ENCODE data around the gene NKRF. TPM values are rescaled to one million over a fixed set of nuclear protein-coding genes. Genes with fewer than 3 reads are reported as not detected.
A peak's percentile ranks its signal among the peaks of the same experiment; 100 is the strongest.

The NKRF gene
- total and polyA plus RNA-seq, 12 donors = 4.2 to 13.2 (median 8.6) TPM

DNA sequence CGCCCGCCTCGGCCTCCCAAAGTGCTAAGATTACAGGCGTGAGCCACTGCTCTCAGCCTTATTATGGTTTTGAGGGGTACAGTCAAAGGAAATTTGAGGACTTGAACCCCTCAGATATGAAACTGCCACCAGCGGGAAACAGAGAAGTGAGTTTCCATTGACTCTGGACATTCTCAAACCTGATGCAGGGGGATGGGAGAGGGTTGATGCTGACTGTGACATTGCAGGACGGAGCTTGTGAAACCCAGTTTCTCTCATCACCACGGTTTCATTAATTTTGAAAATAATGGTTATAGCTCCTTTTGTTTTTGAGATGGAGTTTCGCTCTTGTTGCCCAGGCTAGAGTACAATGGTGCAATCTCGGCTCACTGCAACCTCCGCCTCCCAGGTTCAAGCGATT lies 18.2 kb upstream of the NKRF start:
- TF ChIP-seq, protein P1, sequence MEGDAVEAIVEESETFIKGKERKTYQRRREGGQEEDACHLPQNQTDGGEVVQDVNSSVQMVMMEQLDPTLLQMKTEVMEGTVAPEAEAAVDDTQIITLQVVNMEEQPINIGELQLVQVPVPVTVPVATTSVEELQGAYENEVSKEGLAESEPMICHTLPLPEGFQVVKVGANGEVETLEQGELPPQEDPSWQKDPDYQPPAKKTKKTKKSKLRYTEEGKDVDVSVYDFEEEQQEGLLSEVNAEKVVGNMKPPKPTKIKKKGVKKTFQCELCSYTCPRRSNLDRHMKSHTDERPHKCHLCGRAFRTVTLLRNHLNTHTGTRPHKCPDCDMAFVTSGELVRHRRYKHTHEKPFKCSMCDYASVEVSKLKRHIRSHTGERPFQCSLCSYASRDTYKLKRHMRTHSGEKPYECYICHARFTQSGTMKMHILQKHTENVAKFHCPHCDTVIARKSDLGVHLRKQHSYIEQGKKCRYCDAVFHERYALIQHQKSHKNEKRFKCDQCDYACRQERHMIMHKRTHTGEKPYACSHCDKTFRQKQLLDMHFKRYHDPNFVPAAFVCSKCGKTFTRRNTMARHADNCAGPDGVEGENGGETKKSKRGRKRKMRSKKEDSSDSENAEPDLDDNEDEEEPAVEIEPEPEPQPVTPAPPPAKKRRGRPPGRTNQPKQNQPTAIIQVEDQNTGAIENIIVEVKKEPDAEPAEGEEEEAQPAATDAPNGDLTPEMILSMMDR (IDR thresholded peaks at IDR 0.05) = no peak
- no peak for TF ChIP-seq POLR2A (IDR thresholded peaks at IDR 0.05)
- no peak for DNase-seq
- no peaks in the 10 kb centered on the region for H3K27me3 ChIP-seq
- H3K4me1 ChIP-seq (replicated peaks in 1 of 2) = no peaks in the 10 kb centered on the region
- H3K9me3 ChIP-seq (replicated peaks in 1 of 3) = no peaks in the 10 kb centered on the region
- no peak overlapping the region for H3K27ac ChIP-seq
- WGBS, 4 donors = 87 to 92% (median 90%) methylated on average over 7 to 11 of the region's 11 CpGs
- H3K4me3 ChIP-seq = no peak overlapping the region
- intact Hi-C loops (cut with DNase I) = no loop called here
- H3K36me3 ChIP-seq (replicated peaks in 1 of 2) = peaks cover 0 to 7% of the 10 kb centered on the region in 2 donors

DNA sequence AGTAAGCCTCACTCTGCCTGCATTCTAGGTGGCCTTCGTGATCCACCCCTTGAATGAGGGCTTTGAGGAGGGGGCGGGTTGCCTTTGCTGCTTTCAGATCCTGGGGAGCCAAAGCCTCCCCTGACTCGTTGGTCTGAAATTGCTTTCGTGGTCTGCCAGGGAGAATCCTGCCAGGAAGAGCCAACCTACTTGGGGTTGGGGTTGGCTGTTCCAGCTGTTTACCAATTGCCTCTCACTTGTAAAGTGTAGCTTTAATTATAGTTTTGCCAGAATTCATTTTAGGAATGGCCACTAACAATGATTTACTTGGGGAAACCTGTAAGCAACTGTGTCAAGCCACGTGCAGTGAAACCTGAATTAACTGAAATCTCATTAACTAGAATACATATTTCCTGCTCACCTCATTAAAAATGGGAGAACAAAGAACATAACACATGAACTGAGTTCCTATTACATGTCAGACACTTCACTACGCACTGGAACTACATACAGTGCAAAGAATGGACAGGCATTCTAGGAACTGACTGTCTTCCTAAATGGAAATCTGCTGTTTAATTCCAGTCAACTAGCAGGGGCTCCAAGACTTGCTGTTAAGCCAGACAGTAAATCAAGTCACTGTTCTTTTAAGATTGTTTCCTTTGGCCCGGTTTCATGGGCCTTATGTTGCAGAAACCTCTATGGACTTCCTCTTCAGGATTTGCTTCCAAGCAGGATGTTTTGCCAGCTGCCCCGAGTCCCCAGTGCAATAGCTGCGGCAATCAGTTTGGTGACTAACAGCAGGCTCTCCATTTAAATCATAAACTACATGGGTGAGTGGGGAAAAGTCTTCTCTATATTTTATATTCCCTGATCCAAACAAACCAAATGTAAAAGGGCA lies 16.4 kb upstream of the NKRF start:
- 44 to 58% (median 55%) methylated on average over 2 to 9 of the region's 9 CpGs for WGBS, 4 donors
- Histone ChIP-seq H3K4me3 (no peak overlapping the region), H3K9me3 (replicated peaks in 1 of 3) (no peaks in the 10 kb centered on the region), H3K27me3 (no peaks in the 10 kb centered on the region), H3K36me3 (replicated peaks in 1 of 2) (no peaks in the 10 kb centered on the region), H3K27ac (peak overlapping the region in 1 of 5 donors; percentile 15), H3K4me1 (replicated peaks in 1 of 2) (no peaks in the 10 kb centered on the region)
- TF ChIP-seq POLR2A (IDR thresholded peaks at IDR 0.05) = no peak
- TF ChIP-seq, protein P1 (IDR thresholded peaks at IDR 0.05) = no peak
- intact Hi-C loops (cut with DNase I) = no loop called here
- peak in 6 of 7 donors; percentile 29 to 63 (median 42) for DNase-seq

DNA sequence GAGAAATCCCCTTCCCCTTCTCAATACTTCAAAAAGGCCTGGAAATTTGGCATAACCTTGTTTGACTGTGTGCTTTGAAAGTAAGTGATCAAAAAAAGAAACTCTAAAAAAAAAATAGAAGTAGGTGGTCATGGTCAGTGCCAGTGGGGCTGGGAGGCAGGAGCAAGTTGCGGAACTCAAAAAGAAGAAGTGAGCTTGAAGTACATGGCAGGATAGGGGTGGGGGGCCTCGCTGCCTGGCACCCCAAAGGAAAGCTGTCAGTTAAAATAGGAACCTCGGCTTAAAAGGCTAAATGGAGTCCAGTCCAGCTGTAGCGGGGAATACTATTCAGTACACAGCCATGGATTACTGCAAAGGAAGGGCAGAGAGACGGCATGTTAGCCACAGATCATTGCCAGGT lies 12.2 kb upstream of the NKRF start:
- Histone ChIP-seq H3K27ac (no peak overlapping the region), H3K4me3 (no peak overlapping the region), H3K36me3 (replicated peaks in 1 of 2) (no peaks in the 10 kb centered on the region), H3K4me1 (replicated peaks in 1 of 2) (no peaks in the 10 kb centered on the region), H3K27me3 (no peaks in the 10 kb centered on the region), H3K9me3 (replicated peaks in 1 of 3) (no peaks in the 10 kb centered on the region)
- no peak for TF ChIP-seq POLR2A (IDR thresholded peaks at IDR 0.05)
- TF ChIP-seq, protein P1 (IDR thresholded peaks at IDR 0.05) = no peak
- intact Hi-C loops (cut with DNase I) = loop anchor here (10.0 kb wide), 2 partner anchors 76 to 106 kb away; partner anchors contain the start of gene SEPTIN6 (in 1 of the 2)
- 57 to 79% (median 69%) methylated on average over 3 to 5 of the region's 5 CpGs for WGBS, 4 donors
- DNase-seq = peak in 4 of 7 donors; percentile 25 to 45 (median 28)

DNA sequence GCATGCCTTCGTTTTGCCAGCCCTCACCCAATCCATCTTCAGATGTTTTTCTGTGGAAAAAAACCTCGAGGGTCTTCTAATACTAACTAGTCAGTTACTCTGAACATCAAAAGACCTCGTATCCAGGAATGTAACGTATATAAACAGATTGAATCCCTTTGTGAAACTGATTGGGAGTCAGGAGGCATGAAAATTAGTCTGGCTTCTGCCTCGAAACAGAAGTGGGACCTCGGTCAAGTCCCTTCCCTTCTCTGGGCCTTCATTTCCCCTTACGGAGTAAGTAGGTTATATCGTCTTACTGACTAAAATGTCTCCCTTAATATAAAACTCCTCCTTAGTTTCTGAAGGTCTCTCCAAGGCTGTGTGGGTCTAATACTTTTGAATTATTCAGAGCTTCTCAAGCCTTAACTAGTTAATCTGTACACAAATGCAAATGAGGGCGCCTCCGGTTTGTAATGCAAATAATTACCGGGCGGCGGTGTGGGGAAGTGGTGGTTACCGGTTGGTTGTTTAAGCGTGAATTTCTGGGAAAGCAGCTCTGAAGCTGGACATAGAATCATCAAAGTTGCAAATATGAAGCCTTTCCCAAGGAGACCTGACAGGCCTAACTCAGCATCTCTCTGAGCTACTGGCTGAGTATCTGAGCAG lies 11.4 kb upstream of the NKRF start:
- intact Hi-C loops (cut with DNase I) = loop anchor here (10.0 kb wide), 2 partner anchors 77 to 107 kb away; partner anchors contain the start of gene SEPTIN6 (in 1 of the 2)

More for the DNA sequence above, 11.4 kb upstream of the NKRF start:
- Histone ChIP-seq H3K27ac (no peak overlapping the region), H3K4me3 (no peak overlapping the region), H3K9me3 (replicated peaks in 1 of 3) (no peaks in the 10 kb centered on the region), H3K27me3 (no peaks in the 10 kb centered on the region), H3K4me1 (replicated peaks in 1 of 2) (no peaks in the 10 kb centered on the region), H3K36me3 (replicated peaks in 1 of 2) (no peaks in the 10 kb centered on the region)
- no peak for DNase-seq
- TF ChIP-seq, protein P1 (IDR thresholded peaks at IDR 0.05) = no peak
- TF ChIP-seq POLR2A (IDR thresholded peaks at IDR 0.05) = no peak
- 54 to 76% (median 70%) methylated on average over 13 to 15 of the region's 15 CpGs for WGBS, 4 donors
